ENCODE results near the gene TP53RK. TPM values are rescaled to one million over a fixed set of nuclear protein-coding genes. Genes with fewer than 3 reads are reported as not detected.

TP53RK gene
- polyA plus RNA-seq (2011; rRNA removed) (13.3 and 14.3 TPM in 2 replicates), polyA minus RNA-seq (2011; rRNA and poly(A)+ RNA removed) (9.0 and 10.2 TPM in 2 replicates)

GRCh38 chr20:46689082-46689753, at the start of gene TP53RK:
TSS of gene TP53RK (minus strand) at chr20:46689444. CDS start at chr20:46689414, 30 bp downstream.
- TF ChIP-seq CTCF (IDR thresholded peaks at IDR 0.05; ENCODE audit: low read depth, low read length), result peak; percentile 25; the same call in 1 of the 2 replicates
- ChIA-PET POLR2A (interaction anchor here (0.7 to 1.5 kb wide), 3 partner anchors 9 to 19 kb away, joined by 3 to 4 read pairs (median 4); no protein-coding TSS in a partner anchor), CTCF (interaction anchor here (0.6 to 1.5 kb wide), 4 partner anchors 10 to 813 kb away, joined by 3 to 5 read pairs (median 4); no protein-coding TSS in a partner anchor)
- no peaks in the 10 kb centered on the region for H3K9me3 ChIP-seq (ENCODE audit: control insufficient read depth, insufficient read depth, low read length)
- peak within 1 kb of the TSS; percentile 84 for H3K27ac ChIP-seq (ENCODE audit: low read depth, low read length)
- peak; percentile 100 for DNase-seq (ENCODE audit: low read depth, low spot score)
- no peaks in the 10 kb centered on the region for H3K27me3 ChIP-seq (ENCODE audit: control insufficient read depth, insufficient read depth, low read length)
- H3K4me3 ChIP-seq (ENCODE audit: low read depth, low read length), result peak within 1 kb of the TSS; percentile 82

DNA sequence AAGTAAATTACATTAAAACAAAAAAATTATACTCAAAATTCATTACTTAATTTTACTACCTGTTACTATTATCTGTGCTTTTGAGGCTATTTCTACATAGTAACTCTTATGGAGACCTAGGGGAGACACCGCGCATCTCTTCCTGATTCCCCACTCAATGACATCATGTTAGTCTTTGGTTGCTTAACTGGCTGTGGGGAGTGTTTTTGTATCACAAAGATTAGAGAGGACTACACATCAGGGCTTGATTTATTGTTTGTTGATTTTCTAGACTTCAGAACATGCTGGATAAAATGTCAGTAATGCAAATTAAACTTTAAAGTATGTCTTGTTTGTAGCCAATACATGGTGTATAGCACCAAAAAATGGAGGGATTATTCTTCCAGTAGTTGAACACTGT, 46.2 kb upstream of the TP53RK start:
- POLR2A ChIA-PET, result no interaction called here
- no peak overlapping the region for H3K27ac ChIP-seq (ENCODE audit: low read depth, low read length)
- H3K4me3 ChIP-seq (ENCODE audit: low read depth, low read length), result no peak overlapping the region
- DNase-seq (ENCODE audit: low read depth, low spot score), result no peak
- H3K9me3 ChIP-seq (ENCODE audit: control insufficient read depth, insufficient read depth, low read length), result peaks cover 4% of the 10 kb centered on the region; the same call in 1 of the 2 replicates
- CTCF ChIA-PET, result no interaction called here
- no peak for TF ChIP-seq CTCF (IDR thresholded peaks at IDR 0.05; ENCODE audit: low read depth, low read length)
- no peaks in the 10 kb centered on the region for H3K27me3 ChIP-seq (ENCODE audit: control insufficient read depth, insufficient read depth, low read length)

DNA sequence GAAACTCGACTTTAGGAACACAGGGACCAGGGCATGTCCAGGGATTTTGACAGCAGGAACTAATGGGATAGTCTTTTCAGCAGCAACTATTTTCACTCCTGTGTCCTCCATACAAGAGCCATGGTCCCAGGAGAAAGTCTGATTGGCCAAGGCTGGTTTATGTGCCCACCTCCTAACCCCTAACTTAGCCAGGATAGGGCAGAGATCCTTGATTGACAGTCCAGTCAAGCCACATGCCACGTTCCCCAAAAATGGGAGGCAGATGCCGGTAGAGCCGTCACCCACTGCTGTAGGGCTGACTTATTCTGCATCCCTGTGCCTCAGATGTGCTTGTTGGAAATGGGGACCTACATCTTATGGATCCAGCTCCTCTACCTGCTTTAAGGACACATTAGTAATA, 42.5 kb upstream of the TP53RK start:
- Histone ChIP-seq H3K4me3 (ENCODE audit: low read depth, low read length) (no peak overlapping the region), H3K9me3 (ENCODE audit: control insufficient read depth, insufficient read depth, low read length) (no peaks in the 10 kb centered on the region; the same call in 1 of the 2 replicates), H3K27me3 (ENCODE audit: control insufficient read depth, insufficient read depth, low read length) (no peaks in the 10 kb centered on the region), H3K27ac (ENCODE audit: low read depth, low read length) (no peak overlapping the region)
- DNase-seq (ENCODE audit: low read depth, low spot score), result no peak
- POLR2A ChIA-PET, result no interaction called here
- CTCF ChIA-PET, result no interaction called here
- no peak for TF ChIP-seq CTCF (IDR thresholded peaks at IDR 0.05; ENCODE audit: low read depth, low read length)

DNA sequence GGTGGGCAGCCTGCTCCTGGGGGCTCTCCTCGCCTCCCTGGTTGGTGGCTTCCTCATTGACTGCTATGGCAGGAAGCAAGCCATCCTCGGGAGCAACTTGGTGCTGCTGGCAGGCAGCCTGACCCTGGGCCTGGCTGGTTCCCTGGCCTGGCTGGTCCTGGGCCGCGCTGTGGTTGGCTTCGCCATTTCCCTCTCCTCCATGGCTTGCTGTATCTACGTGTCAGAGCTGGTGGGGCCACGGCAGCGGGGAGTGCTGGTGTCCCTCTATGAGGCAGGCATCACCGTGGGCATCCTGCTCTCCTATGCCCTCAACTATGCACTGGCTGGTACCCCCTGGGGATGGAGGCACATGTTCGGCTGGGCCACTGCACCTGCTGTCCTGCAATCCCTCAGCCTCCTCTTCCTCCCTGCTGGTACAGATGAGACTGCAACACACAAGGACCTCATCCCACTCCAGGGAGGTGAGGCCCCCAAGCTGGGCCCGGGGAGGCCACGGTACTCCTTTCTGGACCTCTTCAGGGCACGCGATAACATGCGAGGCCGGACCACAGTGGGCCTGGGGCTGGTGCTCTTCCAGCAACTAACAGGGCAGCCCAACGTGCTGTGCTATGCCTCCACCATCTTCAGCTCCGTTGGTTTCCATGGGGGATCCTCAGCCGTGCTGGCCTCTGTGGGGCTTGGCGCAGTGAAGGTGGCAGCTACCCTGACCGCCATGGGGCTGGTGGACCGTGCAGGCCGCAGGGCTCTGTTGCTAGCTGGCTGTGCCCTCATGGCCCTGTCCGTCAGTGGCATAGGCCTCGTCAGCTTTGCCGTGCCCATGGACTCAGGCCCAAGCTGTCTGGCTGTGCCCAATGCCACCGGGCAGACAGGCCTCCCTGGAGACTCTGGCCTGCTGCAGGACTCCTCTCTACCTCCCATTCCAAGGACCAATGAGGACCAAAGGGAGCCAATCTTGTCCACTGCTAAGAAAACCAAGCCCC, 36.2 kb upstream of the TP53RK start:
- no peak overlapping the region for H3K27ac ChIP-seq (ENCODE audit: low read depth, low read length)
- peaks cover 5% of the 10 kb centered on the region for H3K9me3 ChIP-seq (ENCODE audit: control insufficient read depth, insufficient read depth, low read length)
- no peak overlapping the region for H3K4me3 ChIP-seq (ENCODE audit: low read depth, low read length)
- TF ChIP-seq CTCF (IDR thresholded peaks at IDR 0.05; ENCODE audit: low read depth, low read length), result no peak
- H3K27me3 ChIP-seq (ENCODE audit: control insufficient read depth, insufficient read depth, low read length), result no peaks in the 10 kb centered on the region
- ChIA-PET POLR2A (no interaction called here), CTCF (no interaction called here)
- no peak for DNase-seq (ENCODE audit: low read depth, low spot score)
